ACC112 (cell line): Measurements from ENCODE around the gene NF1.
A peak's percentile ranks its signal among the peaks of the same experiment; 100 is the strongest.

Source experiments
- H2AFZ ChIP-seq: fragments of 200-600 bp; sonication (generic); one replicate; pipeline ENCODE4 v1.6.0; 2017; ENCODE audit warnings: antibody characterized with exemption, low read length; ENCODE audit not compliant: unreplicated experiment
- H3K27ac ChIP-seq: fragments of 200-600 bp; sonication (generic); 2 replicates; pipeline ENCODE4 v1.5.1; 2014; ENCODE audit warnings: low read depth, mild to moderate bottlenecking, antibody characterized with exemption, low read length, moderate library complexity
- H3K27me3 ChIP-seq: fragments of 200-600 bp; sonication (generic); 2 replicates; pipeline ENCODE4 v1.6.1; 2014; ENCODE audit warnings: mild to moderate bottlenecking, antibody characterized with exemption, low read length, moderate library complexity, mixed read lengths; ENCODE audit not compliant: insufficient read depth
- H3K36me3 ChIP-seq: fragments of 200-600 bp; sonication (generic); 2 replicates; pipeline ENCODE4 v1.6.1; 2016; ENCODE audit warnings: mild to moderate bottlenecking, antibody characterized with exemption, low read length, moderate library complexity, mixed read lengths; ENCODE audit not compliant: insufficient read depth
- H3K4me1 ChIP-seq: fragments of 200-600 bp; sonication (generic); one replicate; pipeline ENCODE4 v1.6.1; 2016; ENCODE audit warnings: low read length, mixed read lengths; ENCODE audit not compliant: insufficient read depth, unreplicated experiment, control insufficient read depth
- H3K4me3 ChIP-seq: fragments of 200-600 bp; sonication (generic); 2 replicates; pipeline ENCODE4 v1.5.1; 2014; ENCODE audit warnings: mild to moderate bottlenecking, low read depth, low read length
- H3K79me2 ChIP-seq: fragments of 200-600 bp; sonication (generic); one replicate; pipeline ENCODE4 v1.6.0; 2016; ENCODE audit warnings: low read length; ENCODE audit not compliant: control insufficient read depth, unreplicated experiment, insufficient read depth

NF1 gene

DNA sequence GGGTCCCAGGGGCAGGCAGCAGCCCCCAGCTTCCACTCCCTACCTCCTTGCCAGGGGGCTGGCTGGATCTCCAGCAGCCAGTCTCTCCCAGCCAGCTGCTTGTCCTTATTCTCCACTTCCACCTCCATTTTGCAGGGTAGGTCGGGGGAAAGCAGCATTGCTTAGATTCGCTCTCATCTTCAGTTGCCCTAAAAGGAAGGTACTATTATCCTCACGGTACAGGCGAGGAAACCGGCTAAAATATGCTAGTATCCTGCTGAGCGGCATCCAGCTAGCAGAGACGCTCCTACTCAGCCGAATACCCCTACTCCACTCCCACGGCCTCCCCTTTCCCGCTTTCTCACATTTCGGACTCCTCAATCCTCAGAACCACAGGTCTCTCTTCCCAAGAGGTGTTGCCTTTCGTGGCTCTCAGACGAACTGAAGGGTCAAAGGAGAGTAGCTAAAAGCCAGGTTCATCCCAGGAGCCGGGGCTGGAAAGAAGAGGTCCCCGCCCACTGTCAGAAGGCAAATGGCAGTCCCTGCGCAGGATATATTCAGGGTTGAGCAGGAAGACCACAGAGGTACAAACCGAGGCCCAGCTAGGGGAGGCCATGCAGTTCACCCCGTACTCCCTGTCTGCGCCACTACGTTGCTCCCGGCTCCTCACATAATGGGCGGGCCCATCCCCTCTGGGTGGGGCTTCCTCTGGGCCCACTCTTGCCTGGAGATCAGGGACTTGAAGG lies 295.0 kb downstream of the NF1 start:
- H3K4me1 ChIP-seq = no peaks in the 10 kb centered on the region

DNA sequence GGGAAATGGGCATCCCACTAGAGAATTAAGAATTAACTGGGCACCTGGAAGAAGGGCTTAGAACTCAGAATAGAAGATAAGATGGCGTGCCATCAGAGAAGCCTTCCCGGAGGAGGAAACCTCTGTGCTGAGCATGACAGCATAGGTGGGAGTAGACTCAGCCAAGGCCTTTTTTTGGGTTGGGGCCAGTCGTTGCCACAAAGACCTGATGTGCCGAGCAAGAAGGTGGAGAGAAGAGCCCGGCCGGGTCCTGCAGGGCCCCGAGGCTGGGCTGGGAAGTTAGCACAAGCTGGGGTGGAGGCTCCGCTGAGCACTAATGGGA lies 295.6 kb downstream of the NF1 start:
- H3K4me1 ChIP-seq = no peaks in the 10 kb centered on the region
- peaks cover 44% of the 10 kb centered on the region for H3K27me3 ChIP-seq
- H3K79me2 ChIP-seq = no peaks in the 10 kb centered on the region
- H3K27ac ChIP-seq = no peak overlapping the region
- H3K36me3 ChIP-seq = no peaks in the 10 kb centered on the region
- H2AFZ ChIP-seq = no peak overlapping the region
- no peak overlapping the region for H3K4me3 ChIP-seq

More for the DNA sequence above, 295.0 kb downstream of the NF1 start:
- Histone ChIP-seq H3K27me3 (peaks cover 43% of the 10 kb centered on the region), H3K27ac (no peak overlapping the region), H3K36me3 (no peaks in the 10 kb centered on the region), H3K79me2 (no peaks in the 10 kb centered on the region), H2AFZ (no peak overlapping the region), H3K4me3 (no peak overlapping the region)

DNA sequence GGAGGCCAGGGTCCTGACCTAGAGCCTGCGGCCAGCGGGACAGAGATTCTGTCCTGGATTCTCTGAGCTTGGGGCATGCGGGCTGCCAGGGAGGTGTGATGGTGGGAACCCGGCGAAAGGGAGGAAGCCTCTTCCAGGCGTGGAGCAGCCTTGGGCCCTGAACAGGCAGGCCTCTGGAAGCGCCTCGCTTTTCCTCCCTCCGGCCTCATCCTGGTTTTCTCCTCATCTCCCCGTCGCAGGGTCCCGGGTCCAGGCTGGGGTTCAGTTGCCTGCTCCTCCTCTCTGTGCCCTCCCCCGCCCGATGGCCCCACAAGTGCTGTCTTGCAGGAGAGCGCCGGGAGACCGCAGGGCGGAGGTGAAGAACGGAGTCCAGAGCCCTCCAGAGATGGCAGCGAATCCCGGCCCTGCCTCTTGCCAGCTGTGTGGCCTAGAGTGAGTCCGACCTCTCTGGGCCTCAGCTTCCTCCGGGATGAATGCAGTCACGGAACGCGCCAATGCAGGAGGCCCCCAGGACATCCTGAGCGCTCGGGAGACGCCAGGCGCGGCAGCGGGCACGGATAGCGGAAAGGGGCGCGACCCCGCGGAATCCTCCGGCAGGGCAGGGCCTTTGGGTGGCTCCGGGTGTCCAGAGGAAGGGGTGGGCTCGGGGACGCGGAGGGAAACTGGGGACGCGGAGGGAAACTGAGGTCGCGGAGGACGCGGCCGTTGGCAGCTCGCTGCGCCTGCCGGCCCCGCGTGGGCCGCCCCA lies 296.1 kb downstream of the NF1 start:
- Histone ChIP-seq H3K36me3 (no peaks in the 10 kb centered on the region), H2AFZ (no peak overlapping the region), H3K4me3 (peak overlapping the region; percentile 40), H3K4me1 (no peaks in the 10 kb centered on the region), H3K79me2 (no peaks in the 10 kb centered on the region), H3K27me3 (peaks cover 48% of the 10 kb centered on the region), H3K27ac (no peak overlapping the region)

DNA sequence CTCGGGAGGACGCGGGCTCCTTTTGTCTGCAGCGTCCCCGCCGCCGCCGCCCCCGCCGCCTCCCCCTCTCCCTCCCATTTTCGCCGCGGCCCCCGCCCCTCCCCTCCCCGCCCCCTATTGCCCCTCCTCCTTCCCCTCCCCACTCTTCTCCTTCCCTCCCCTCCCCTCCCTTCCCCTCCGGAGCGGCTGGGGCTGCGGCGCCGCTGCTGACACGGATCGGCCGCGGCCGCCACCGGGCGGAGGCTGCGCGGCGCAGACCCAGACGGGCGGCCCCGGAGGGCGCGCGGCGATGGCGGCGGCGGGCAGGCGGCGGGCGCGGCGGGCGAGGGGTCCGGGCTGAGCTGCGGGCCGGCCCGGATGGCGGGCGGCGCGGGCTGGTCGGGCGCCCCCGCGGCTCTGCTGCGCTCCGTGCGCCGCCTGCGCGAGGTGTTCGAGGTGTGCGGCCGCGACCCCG lies 296.7 kb downstream of the NF1 start, which contains the start of gene RAB11FIP4:
RAB11FIP4 (plus strand) TSS at position 180 of the 454 bp plus-strand sequence; CDS start at position 358, 178 bp downstream.
- H3K4me1 ChIP-seq = no peaks in the 10 kb centered on the region
- peak within 1 kb of the TSS; percentile 40 for H3K4me3 ChIP-seq
- H3K79me2 ChIP-seq = no peaks in the 10 kb centered on the region
- H2AFZ ChIP-seq = no peak within 1 kb of the TSS
- no peak within 1 kb of the TSS for H3K27ac ChIP-seq
- H3K27me3 ChIP-seq = peaks cover 48% of the 10 kb centered on the region
- no peaks in the 10 kb centered on the region for H3K36me3 ChIP-seq

DNA sequence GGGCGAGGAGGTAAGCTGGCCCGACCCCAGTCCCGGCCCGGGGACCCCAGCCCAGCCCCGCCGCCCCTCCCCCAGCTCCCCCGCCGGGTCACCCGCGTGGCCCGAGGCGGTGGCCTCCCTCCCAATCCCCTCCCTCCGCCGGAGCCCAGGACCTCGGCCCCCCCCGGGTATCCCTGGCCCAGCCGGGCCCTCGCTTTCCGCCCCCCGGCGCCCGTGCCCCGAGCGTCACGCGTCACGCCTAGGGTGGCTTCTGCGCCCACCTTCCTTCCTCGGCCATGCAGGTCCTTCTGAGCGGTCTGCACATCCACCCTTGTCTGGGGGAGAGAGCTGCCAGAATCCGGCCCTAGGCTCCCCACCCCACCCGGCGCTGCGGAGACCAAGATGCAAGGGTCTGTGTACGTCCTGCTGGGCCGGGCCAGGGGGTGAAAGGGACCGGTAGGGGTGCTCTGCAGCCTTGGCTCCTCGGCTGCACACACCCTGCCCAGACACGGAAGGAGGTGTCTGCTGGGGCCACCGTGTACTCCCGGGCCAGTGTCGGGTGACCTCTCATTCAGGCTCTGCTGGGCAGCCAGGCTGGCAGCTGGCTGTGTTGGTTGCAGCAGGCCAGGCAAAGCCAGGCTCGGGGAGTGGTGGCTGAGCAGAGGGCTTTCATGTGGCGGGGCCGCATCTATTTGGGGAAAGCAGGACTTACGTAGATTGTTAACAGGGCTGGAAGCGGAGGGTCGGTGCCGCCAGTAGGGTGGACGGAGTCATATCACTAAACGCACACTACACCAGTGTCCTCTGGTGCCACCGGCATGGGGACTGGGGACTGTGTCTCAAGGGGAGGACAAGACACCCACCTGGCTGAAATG lies 297.5 kb downstream of the NF1 start:
- H3K27ac ChIP-seq = no peak overlapping the region
- no peaks in the 10 kb centered on the region for H3K4me1 ChIP-seq
- no peak overlapping the region for H2AFZ ChIP-seq
- H3K79me2 ChIP-seq = no peaks in the 10 kb centered on the region
- H3K27me3 ChIP-seq = peaks cover 50% of the 10 kb centered on the region
- H3K4me3 ChIP-seq = peak overlapping the region; percentile 37; the same call in 1 of the 2 replicates
- H3K36me3 ChIP-seq = no peaks in the 10 kb centered on the region

DNA sequence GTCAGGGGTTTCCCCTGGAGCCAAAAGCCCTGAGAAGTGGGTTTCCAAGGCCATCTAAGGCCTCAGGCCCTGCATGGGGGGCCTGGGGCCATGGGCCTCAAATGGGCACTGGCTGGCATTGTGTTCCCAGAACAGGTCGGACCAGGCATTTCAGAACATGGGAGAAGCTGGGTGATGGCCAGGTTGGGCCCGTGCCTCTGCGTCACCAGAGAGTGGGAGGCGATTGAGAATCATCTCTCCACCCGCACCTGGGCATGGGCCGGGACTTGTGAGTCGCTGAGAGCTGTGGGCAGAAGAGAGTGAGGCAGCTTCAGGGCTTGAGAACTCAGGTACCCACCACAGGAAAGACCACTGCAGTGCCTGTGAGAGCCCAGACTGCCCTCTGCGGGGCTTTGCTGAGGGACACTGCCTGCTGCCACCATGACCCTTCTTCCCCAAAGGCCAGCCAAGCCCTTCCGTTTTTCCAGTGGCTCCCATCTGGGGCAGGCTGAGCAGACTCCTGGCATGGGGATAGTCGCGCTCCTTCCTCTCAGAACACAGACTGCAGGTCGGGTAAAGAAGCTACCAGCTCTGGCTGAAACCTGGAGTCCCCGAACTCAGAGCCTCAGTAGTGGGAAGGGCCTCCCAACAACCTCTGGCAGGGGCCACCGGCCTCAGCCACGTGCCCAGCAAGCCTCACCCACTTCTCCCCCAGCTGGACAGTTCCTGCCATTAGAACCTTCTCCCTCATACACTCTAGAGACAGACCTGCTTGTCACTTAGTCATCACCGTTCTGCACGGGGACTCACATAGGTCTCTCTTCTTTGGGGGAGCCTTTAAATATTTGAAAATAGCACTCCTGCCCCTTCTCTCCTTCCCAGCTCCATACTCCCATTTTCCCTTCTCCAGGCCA lies 298.3 kb downstream of the NF1 start:
- no peak overlapping the region for H2AFZ ChIP-seq
- H3K4me1 ChIP-seq = no peaks in the 10 kb centered on the region
- no peaks in the 10 kb centered on the region for H3K36me3 ChIP-seq
- no peak overlapping the region for H3K4me3 ChIP-seq
- no peak overlapping the region for H3K27ac ChIP-seq
- H3K27me3 ChIP-seq = peaks cover 54% of the 10 kb centered on the region
- H3K79me2 ChIP-seq = no peaks in the 10 kb centered on the region

DNA sequence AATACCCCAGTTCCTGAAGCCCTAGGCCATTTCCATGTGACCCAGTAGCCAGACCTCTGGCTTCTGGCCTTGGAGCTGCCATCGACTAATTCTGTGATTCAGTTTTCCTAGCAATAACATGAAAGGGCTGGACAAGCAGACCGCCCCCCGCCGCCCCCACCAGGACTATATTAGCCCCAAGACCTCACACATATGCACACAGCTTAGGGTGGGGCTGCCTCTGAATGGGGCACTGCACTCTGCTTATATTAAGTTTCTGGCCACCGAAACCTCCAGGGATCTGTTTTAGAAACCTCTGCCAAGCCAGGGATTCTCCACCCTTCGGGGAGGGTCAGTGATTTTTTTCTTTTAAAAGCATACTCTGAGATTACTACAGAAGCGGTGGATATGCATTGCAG lies 299.0 kb downstream of the NF1 start:
- H3K27me3 ChIP-seq = peaks cover 54% of the 10 kb centered on the region
- H3K4me1 ChIP-seq = no peaks in the 10 kb centered on the region
- H3K4me3 ChIP-seq = no peak overlapping the region
- no peaks in the 10 kb centered on the region for H3K79me2 ChIP-seq
- H2AFZ ChIP-seq = no peak overlapping the region
- H3K27ac ChIP-seq = no peak overlapping the region
- H3K36me3 ChIP-seq = no peaks in the 10 kb centered on the region

DNA sequence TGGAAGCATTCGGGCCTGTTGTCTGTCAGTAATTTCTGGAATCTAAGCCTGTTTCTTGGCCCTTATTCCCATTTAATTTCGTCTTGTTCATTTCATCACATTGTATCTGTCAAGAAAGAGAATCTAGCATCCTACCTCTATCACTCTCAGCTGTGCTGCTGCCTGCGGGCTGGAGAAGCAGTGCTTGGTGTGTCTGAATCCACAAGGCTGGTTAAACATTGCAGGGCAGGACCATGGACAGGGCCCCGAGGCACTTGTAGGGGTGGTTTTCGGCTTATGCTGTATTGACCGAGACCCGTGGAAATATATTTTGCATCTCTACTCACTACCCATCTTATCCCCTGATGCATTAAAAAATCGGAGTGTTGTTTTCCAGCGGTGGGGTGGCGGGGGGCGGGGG lies 299.8 kb downstream of the NF1 start:
- Histone ChIP-seq H3K27me3 (peaks cover 49% of the 10 kb centered on the region), H3K4me3 (no peak overlapping the region)

DNA sequence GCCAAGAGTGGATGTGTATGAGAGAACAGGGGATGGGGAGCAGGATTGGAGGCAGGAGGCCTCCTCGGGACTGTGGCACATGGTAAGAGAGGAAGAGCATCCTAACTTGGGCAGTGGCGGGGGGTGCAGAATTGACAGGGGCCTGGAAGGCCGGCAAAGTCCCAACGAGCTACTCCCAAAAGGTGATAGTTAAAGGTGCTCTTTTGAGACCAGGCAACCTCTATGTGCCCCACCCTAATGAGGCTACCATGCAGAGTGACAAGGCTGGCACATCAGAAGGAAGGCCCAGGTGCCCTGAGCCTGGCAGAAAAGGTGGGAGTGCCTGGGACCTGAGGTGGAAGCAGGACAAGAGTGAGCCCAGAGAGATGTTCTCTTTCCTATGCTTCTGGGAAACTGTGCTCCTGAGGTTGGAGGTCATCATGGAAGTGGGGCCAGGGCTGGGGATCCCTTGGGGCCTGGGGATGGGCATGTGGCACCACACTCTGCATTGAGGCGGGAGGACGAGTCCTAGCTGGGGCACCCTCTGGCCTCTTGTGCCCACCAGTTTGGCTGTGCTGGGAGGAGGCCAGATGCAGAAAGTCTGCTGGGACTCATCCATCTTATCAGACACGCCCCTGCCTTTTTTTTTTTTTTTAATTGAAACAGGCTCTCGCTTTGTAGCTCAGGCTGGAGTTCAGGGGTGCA lies 302.6 kb downstream of the NF1 start:
- Histone ChIP-seq H3K4me1 (no peaks in the 10 kb centered on the region), H3K27ac (no peak overlapping the region), H3K4me3 (no peak overlapping the region), H3K79me2 (no peaks in the 10 kb centered on the region), H3K27me3 (peaks cover 33% of the 10 kb centered on the region), H3K36me3 (no peaks in the 10 kb centered on the region), H2AFZ (no peak overlapping the region)

More for the DNA sequence above, 299.8 kb downstream of the NF1 start:
- H3K36me3 ChIP-seq = no peaks in the 10 kb centered on the region
- H3K79me2 ChIP-seq = no peaks in the 10 kb centered on the region
- no peak overlapping the region for H2AFZ ChIP-seq
- no peaks in the 10 kb centered on the region for H3K4me1 ChIP-seq
- no peak overlapping the region for H3K27ac ChIP-seq
